GM18519 (cell line): Measurements from ENCODE around the gene PTRH1.

ENCODE experiments used
- ATAC-seq: cut with Tn5 transposase; IDR thresholded peaks from one replicate; pipeline ENCODE4 v1.9.1; 2021; ENCODE audit warnings: mild to moderate bottlenecking, moderate library complexity; ENCODE audit not compliant: unreplicated experiment, low FRiP score

Gene PTRH1

GRCh38 chr9:127667127-127667844, 48.2 kb downstream of the PTRH1 start:
- no peak for ATAC-seq

- no peak for ATAC-seq
Measured at GRCh38 chr9:127664678-127665507, 50.6 kb downstream of the PTRH1 start.

GRCh38 chr9:127664324-127664677, 51.2 kb downstream of the PTRH1 start:
- ATAC-seq: no peak
